Measurements from ENCODE around the gene GSTCD. TPM values are rescaled to one million over a fixed set of nuclear protein-coding genes. Genes with fewer than 3 reads are reported as not detected.

Gene GSTCD
- total RNA-seq, 1 experiment from 2014 or later, result 17.9 TPM

- no peaks in the 10 kb centered on the region for H3K9me3 Mint-ChIP-seq
- DNase-seq, result no peak
- no peak overlapping the region for H3K23ac ChIP-seq (ENCODE audit: insufficient read length, low read depth, low read length)
- H3K4me3 Mint-ChIP-seq, result no peak overlapping the region
- H3K18ac ChIP-seq (ENCODE audit: insufficient read length, low read depth, low read length), result no peak overlapping the region
- H3K27ac ChIP-seq (ENCODE audit: insufficient read length, low read depth, low read length), result no peak overlapping the region
- H2AFZ ChIP-seq (ENCODE audit: low read length), result no peak overlapping the region
- H3K79me1 ChIP-seq (ENCODE audit: insufficient read depth, low read depth, low read length, poor library complexity, severe bottlenecking), result no peaks in the 10 kb centered on the region
- no peak overlapping the region for H2BK5ac ChIP-seq (ENCODE audit: insufficient read length, low read length)
- no peak overlapping the region for H4K8ac ChIP-seq (replicated peaks; ENCODE audit: insufficient read length, low read depth, low read length)
- H4K20me1 ChIP-seq (ENCODE audit: control insufficient read depth, insufficient read depth, insufficient read length), result no peaks in the 10 kb centered on the region
- no peaks in the 10 kb centered on the region for H3K79me2 ChIP-seq (ENCODE audit: insufficient read depth, low read length)
- no peak overlapping the region for H2AK5ac ChIP-seq (ENCODE audit: insufficient read length, low read length)
- no peaks in the 10 kb centered on the region for H3K27me3 ChIP-seq (ENCODE audit: insufficient read depth, low read length)
- TF ChIP-seq CTCF (conservative IDR thresholded peaks at IDR 0.05), result no peak
- H4K5ac ChIP-seq (ENCODE audit: insufficient read length, low read depth, low read length), result no peak overlapping the region
- H2BK120ac ChIP-seq (ENCODE audit: low read depth, low read length, poor library complexity, severe bottlenecking), result no peak overlapping the region
- H3K4me1 Mint-ChIP-seq, result peaks cover 3 to 6% of the 10 kb centered on the region in 2 experiments
- no peak overlapping the region for H3K27ac Mint-ChIP-seq
- H2BK15ac ChIP-seq (ENCODE audit: low read depth, low read length), result no peak overlapping the region
- no peak overlapping the region for H4K91ac ChIP-seq (ENCODE audit: insufficient read length, low read depth, low read length)
- H3K4me2 ChIP-seq (ENCODE audit: insufficient read depth, insufficient read length, low read length), result no peak overlapping the region
- no CpG with 5 or more reads among the region's 2 CpGs for WGBS (ENCODE audit: extremely low coverage, insufficient read length, low lambda C conversion rate)
- H3K4ac ChIP-seq (ENCODE audit: low read depth, low read length), result no peak overlapping the region
- no peaks in the 10 kb centered on the region for H3K9me3 ChIP-seq (ENCODE audit: control insufficient read depth, low read depth, low read length)
- no peak overlapping the region for H3K9ac ChIP-seq (ENCODE audit: extremely low read depth, insufficient read length, low read length)
- H3K23me2 ChIP-seq (ENCODE audit: insufficient read length, low read depth, low read length, poor library complexity, severe bottlenecking), result no peaks in the 10 kb centered on the region
- H3K4me1 ChIP-seq (ENCODE audit: insufficient read depth, low read length), result no peaks in the 10 kb centered on the region
- H3K27me3 Mint-ChIP-seq (ENCODE audit: low read depth), result no peaks in the 10 kb centered on the region
- no peak overlapping the region for H3T11ph ChIP-seq (ENCODE audit: low read length)
- no peak overlapping the region for H3K56ac ChIP-seq (ENCODE audit: insufficient read length, low read depth, low read length)
- H2BK12ac ChIP-seq (ENCODE audit: insufficient read length, low read depth, low read length), result no peak overlapping the region
- H3K14ac ChIP-seq (ENCODE audit: insufficient read depth, low read length), result no peak overlapping the region
- no peak overlapping the region for H2BK20ac ChIP-seq (ENCODE audit: low read depth, low read length, poor library complexity, severe bottlenecking)
- H3K36me3 Mint-ChIP-seq (ENCODE audit: insufficient read depth in 1 of 3, low read depth in 3 of 3), result peaks cover 0 to 5% (median 0%) of the 10 kb centered on the region in 3 experiments; a peak in 2 of 7 replicates
These were observed 29.4 kb upstream of the GSTCD start for GRCh38 chr4:105679186-105679585.
